WTC11 (cell line): ENCODE results near the gene TANGO6. TPM values are rescaled to one million over a fixed set of nuclear protein-coding genes. Genes with fewer than 3 reads are reported as not detected.
A peak's percentile ranks its signal among the peaks of the same experiment; 100 is the strongest.

Source experiments
- ATAC-seq: fragments of 200-7000 bp; cut with Tn5 transposase; 2 replicates; pipeline ENCODE4 v1.10.0; 2021; ENCODE audit warnings: mild to moderate bottlenecking, moderate library complexity
- CTCF ChIA-PET: fragments of 300-600 bp; sonication (Branson Sonifier 250); formaldehyde crosslinking; loops from one replicate; lab custom pipeline; 2021; ENCODE audit warnings: antibody characterized with exemption; lab: Charles Lee
- POLR2A ChIA-PET: fragments of 350-600 bp; sonication (Branson Sonifier 250); formaldehyde crosslinking; loops from one replicate; lab custom pipeline; 2021; ENCODE audit warnings: antibody characterized with exemption; lab: Charles Lee
- DNase-seq: peaks from one replicate; pipeline ENCODE4 v3.0.0; 2021; ENCODE audit warnings: low spot score
- H3K27ac Mint-ChIP-seq: 2 replicates; pipeline ENCODE4 v1.8.0; 2021; ENCODE audit warnings: mixed read lengths
- H3K27me3 Mint-ChIP-seq: 2 replicates; pipeline ENCODE4 v1.8.0; 2021; ENCODE audit warnings: low read depth, mild to moderate bottlenecking, moderate library complexity, mixed read lengths
- H3K36me3 Mint-ChIP-seq: 2 replicates; pipeline ENCODE4 v1.8.0; 2021; ENCODE audit warnings: mixed read lengths
- H3K4me1 Mint-ChIP-seq: 2 replicates; pipeline ENCODE4 v1.8.0; 2022; ENCODE audit warnings: mixed read lengths
- H3K4me3 Mint-ChIP-seq: 2 replicates; pipeline ENCODE4 v1.8.0; 2021; ENCODE audit warnings: mild to moderate bottlenecking, moderate library complexity, mixed read lengths
- H3K9me3 Mint-ChIP-seq: 2 replicates; pipeline ENCODE4 v1.8.0; 2021; ENCODE audit warnings: mixed read lengths
- ARID4B ChIP-seq: sonication (generic); formaldehyde crosslinking; IDR thresholded peaks from 2 replicates; pipeline ENCODE4 v1.8.0; 2023; ENCODE audit warnings: missing genetic modification reagents, mild to moderate bottlenecking, borderline replicate concordance
- ATF6 ChIP-seq: sonication (generic); formaldehyde crosslinking; IDR thresholded peaks from 2 replicates; pipeline ENCODE4 v1.8.1; 2023; ENCODE audit warnings: mild to moderate bottlenecking, missing genetic modification reagents
- FOXK1 ChIP-seq: sonication (generic); formaldehyde crosslinking; IDR thresholded peaks from 2 replicates; pipeline ENCODE4 v1.8.0; 2022; ENCODE audit warnings: mild to moderate bottlenecking, moderate library complexity, missing genetic modification reagents
- GTF2I ChIP-seq: fragments of 250-450 bp; sonication (Bioruptor Pico); conservative IDR thresholded peaks from 2 replicates; pipeline ENCODE4 v1.4.0; 2021; ENCODE audit warnings: mild to moderate bottlenecking
- HMGXB4 ChIP-seq: sonication (generic); formaldehyde crosslinking; IDR thresholded peaks from 2 replicates; pipeline ENCODE4 v1.8.1; 2023; ENCODE audit warnings: mild to moderate bottlenecking, moderate library complexity, missing genetic modification reagents
- IRF2 ChIP-seq: sonication (generic); formaldehyde crosslinking; IDR thresholded peaks from 2 replicates; pipeline ENCODE4 v1.8.0; 2022; ENCODE audit warnings: low read depth, missing genetic modification reagents, borderline replicate concordance
- JAZF1 ChIP-seq: fragments of 250-450 bp; sonication (Bioruptor Pico); IDR thresholded peaks from 2 replicates; pipeline ENCODE4 v1.9.0; 2021; ENCODE audit warnings: moderate library complexity, mild to moderate bottlenecking, inconsistent platforms
- MLX ChIP-seq: sonication (generic); formaldehyde crosslinking; IDR thresholded peaks from 2 replicates; pipeline ENCODE4 v1.8.1; 2023; ENCODE audit warnings: mild to moderate bottlenecking, missing genetic modification reagents, moderate library complexity
- NR2C2 ChIP-seq: sonication (generic); formaldehyde crosslinking; IDR thresholded peaks from 2 replicates; pipeline ENCODE4 v1.8.0; 2022; ENCODE audit warnings: mild to moderate bottlenecking, missing genetic modification reagents
- OVOL2 ChIP-seq: fragments of 250-450 bp; sonication (Bioruptor Pico); IDR thresholded peaks from 2 replicates; pipeline ENCODE4 v1.9.0; 2021; ENCODE audit warnings: mild to moderate bottlenecking, borderline replicate concordance
- PRDM15 ChIP-seq: sonication (generic); formaldehyde crosslinking; IDR thresholded peaks from 2 replicates; pipeline ENCODE4 v1.8.0; 2022; ENCODE audit warnings: missing genetic modification reagents
- PRRX2 ChIP-seq: fragments of 250-450 bp; sonication (Bioruptor Pico); IDR thresholded peaks from 2 replicates; pipeline ENCODE4 v1.8.0; 2021; ENCODE audit warnings: mild to moderate bottlenecking
- USF1 ChIP-seq: sonication (generic); formaldehyde crosslinking; IDR thresholded peaks from 2 replicates; pipeline ENCODE4 v1.8.0; 2022; ENCODE audit warnings: mild to moderate bottlenecking, missing genetic modification reagents
- USF2 ChIP-seq: sonication (generic); formaldehyde crosslinking; IDR thresholded peaks from 2 replicates; pipeline ENCODE4 v1.8.1; 2023; ENCODE audit warnings: mild to moderate bottlenecking, missing genetic modification reagents, moderate library complexity
- ZNF121 ChIP-seq: sonication (generic); formaldehyde crosslinking; IDR thresholded peaks from 2 replicates; pipeline ENCODE4 v1.8.0; 2023; ENCODE audit warnings: missing genetic modification reagents
- ZNF219 ChIP-seq: sonication (generic); formaldehyde crosslinking; IDR thresholded peaks from 2 replicates; pipeline ENCODE4 v1.8.0; 2023; ENCODE audit warnings: missing genetic modification reagents, mild to moderate bottlenecking, borderline replicate concordance
- ZNF232 ChIP-seq: sonication (generic); formaldehyde crosslinking; IDR thresholded peaks from 2 replicates; pipeline ENCODE4 v1.8.0; 2022; ENCODE audit warnings: mild to moderate bottlenecking, missing genetic modification reagents
- total RNA-seq: library from RNA; stranded (reverse); gene quantifications from 3 replicates; pipeline ENCODE4 v1.2.3, GENCODE V29; 2021
- TF ChIP-seq, protein P1 (sequence below): sonication (generic); formaldehyde crosslinking; IDR thresholded peaks from 2 replicates; pipeline ENCODE4 v1.8.0; 2022; ENCODE audit warnings: mild to moderate bottlenecking, missing genetic modification reagents

TANGO6 gene
- total RNA-seq, 1 experiment from 2014 or later, result 15.6 TPM

GRCh38 chr16:69084289-69084688, 241.0 kb downstream of the TANGO6 start (continued):
- TF ChIP-seq ZNF219 (CRISPR knock-in tag), result no peak
- TF ChIP-seq NR2C2, result no peak
- no peak for TF ChIP-seq USF2 (CRISPR knock-in tag)
- TF ChIP-seq HMGXB4 (CRISPR knock-in tag), result no peak
- TF ChIP-seq GTF2I, result no peak
- TF ChIP-seq USF1 (CRISPR knock-in tag), result no peak
- no peak for TF ChIP-seq ATF6
- no peak for TF ChIP-seq IRF2
- TF ChIP-seq ARID4B (CRISPR knock-in tag), result no peak
- TF ChIP-seq ZNF232 (CRISPR knock-in tag), result no peak
- TF ChIP-seq, protein P1, sequence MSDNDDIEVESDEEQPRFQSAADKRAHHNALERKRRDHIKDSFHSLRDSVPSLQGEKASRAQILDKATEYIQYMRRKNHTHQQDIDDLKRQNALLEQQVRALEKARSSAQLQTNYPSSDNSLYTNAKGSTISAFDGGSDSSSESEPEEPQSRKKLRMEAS (CRISPR knock-in tag), result no peak
- TF ChIP-seq PRRX2 (CRISPR knock-in tag), result no peak

GRCh38 chr16:69085032-69085695, 241.8 kb downstream of the TANGO6 start:
- POLR2A ChIA-PET, result no interaction called here
- H3K9me3 Mint-ChIP-seq, result no peaks in the 10 kb centered on the region
- no peak overlapping the region for H3K4me3 Mint-ChIP-seq
- H3K27ac Mint-ChIP-seq, result no peak overlapping the region
- DNase-seq, result no peak
- peaks cover 8% of the 10 kb centered on the region for H3K36me3 Mint-ChIP-seq
- TF ChIP-seq FOXK1 (no peak), JAZF1 (CRISPR knock-in tag) (no peak), OVOL2 (CRISPR knock-in tag) (no peak), PRDM15 (no peak), ZNF121 (CRISPR knock-in tag) (peak; percentile 62; the same call in 1 of the 2 replicates), MLX (no peak)
- peaks cover 42% of the 10 kb centered on the region for H3K4me1 Mint-ChIP-seq
- no peak for ATAC-seq
- H3K27me3 Mint-ChIP-seq, result no peaks in the 10 kb centered on the region
- CTCF ChIA-PET, result interaction anchor here (0.6 to 2.3 kb wide), 7 partner anchors 9 to 395 kb away, joined by 3 to 8 read pairs (median 3); no protein-coding TSS in a partner anchor
